ENCODE results near the gene USP54.

The USP54 gene

GRCh38 chr10:73522263-73522662 is 68.9 kb downstream of the USP54 start:
- DNase-seq, result no peak
- TF ChIP-seq GATA1 (IDR thresholded peaks at IDR 0.05; ENCODE audit: low read depth, low read length), result no peak
- TF ChIP-seq POLR2A (IDR thresholded peaks at IDR 0.05; ENCODE audit: low read length), result no peak

- DNase-seq, result no peak
- TF ChIP-seq GATA1 (IDR thresholded peaks at IDR 0.05; ENCODE audit: low read depth, low read length), result no peak
Measured at GRCh38 chr10:73519336-73519735, 71.8 kb downstream of the USP54 start.

- no peak for TF ChIP-seq GATA1 (IDR thresholded peaks at IDR 0.05; ENCODE audit: low read depth, low read length)
- TF ChIP-seq POLR2A (IDR thresholded peaks at IDR 0.05; ENCODE audit: low read length), result no peak
- DNase-seq, result peak in 1 of 2 experiments; percentile 15
Measured at GRCh38 chr10:73517166-73517888, 73.8 kb downstream of the USP54 start.

GRCh38 chr10:73512207-73512743 is 78.9 kb downstream of the USP54 start:
- no peak for TF ChIP-seq POLR2A (IDR thresholded peaks at IDR 0.05; ENCODE audit: low read length)
- no peak for DNase-seq

GRCh38 chr10:73509695-73510094 is 81.4 kb downstream of the USP54 start:
- DNase-seq, result no peak
- TF ChIP-seq POLR2A (IDR thresholded peaks at IDR 0.05; ENCODE audit: low read length), result no peak
- TF ChIP-seq GATA1 (IDR thresholded peaks at IDR 0.05; ENCODE audit: low read depth, low read length), result no peak

GRCh38 chr10:73506491-73506890 is 84.7 kb downstream of the USP54 start:
- no peak for TF ChIP-seq GATA1 (IDR thresholded peaks at IDR 0.05; ENCODE audit: low read depth, low read length)
- no peak for TF ChIP-seq POLR2A (IDR thresholded peaks at IDR 0.05; ENCODE audit: low read length)
- no peak for DNase-seq

- no peak for DNase-seq
- TF ChIP-seq GATA1 (IDR thresholded peaks at IDR 0.05; ENCODE audit: low read depth, low read length) (no peak), POLR2A (IDR thresholded peaks at IDR 0.05; ENCODE audit: low read length) (no peak)
Measured at GRCh38 chr10:73506074-73506473, 85.1 kb downstream of the USP54 start.

- no peak for DNase-seq
- TF ChIP-seq POLR2A (IDR thresholded peaks at IDR 0.05; ENCODE audit: low read length) (no peak), GATA1 (IDR thresholded peaks at IDR 0.05; ENCODE audit: low read depth, low read length) (no peak)
Measured at GRCh38 chr10:73503037-73503436, 88.1 kb downstream of the USP54 start.

- DNase-seq, result no peak
- no peak for TF ChIP-seq POLR2A (IDR thresholded peaks at IDR 0.05; ENCODE audit: low read length)
- TF ChIP-seq GATA1 (IDR thresholded peaks at IDR 0.05; ENCODE audit: low read depth, low read length), result no peak
Measured at GRCh38 chr10:73501651-73502050, 89.5 kb downstream of the USP54 start.

- TF ChIP-seq POLR2A (IDR thresholded peaks at IDR 0.05; ENCODE audit: low read length), result no peak
- no peak for TF ChIP-seq GATA1 (IDR thresholded peaks at IDR 0.05; ENCODE audit: low read depth, low read length)
Measured at GRCh38 chr10:73497623-73498022, 93.5 kb downstream of the USP54 start.

GRCh38 chr10:73495884-73496674 is 95.1 kb downstream of the USP54 start, which contains the start of gene PPP3CB:
PPP3CB (minus strand) TSS chr10:73496024; CDS start chr10:73495889, 135 bp downstream.
- no peak for TF ChIP-seq POLR2A (IDR thresholded peaks at IDR 0.05; ENCODE audit: low read length)
- TF ChIP-seq GATA1 (IDR thresholded peaks at IDR 0.05; ENCODE audit: low read depth, low read length), result no peak
- DNase-seq, result peak; percentile 96 to 97

More at GRCh38 chr10:73497623-73498022, 93.5 kb downstream of the USP54 start:
- no peak for DNase-seq

GRCh38 chr10:73495226-73495883 is 95.8 kb downstream of the USP54 start:
- DNase-seq, result peak; percentile 93 to 94
- peak; percentile 94 for TF ChIP-seq POLR2A (IDR thresholded peaks at IDR 0.05; ENCODE audit: low read length)
- no peak for TF ChIP-seq GATA1 (IDR thresholded peaks at IDR 0.05; ENCODE audit: low read depth, low read length)

GRCh38 chr10:73494877-73495225 is 96.3 kb downstream of the USP54 start:
- TF ChIP-seq POLR2A (IDR thresholded peaks at IDR 0.05; ENCODE audit: low read length) (no peak), GATA1 (IDR thresholded peaks at IDR 0.05; ENCODE audit: low read depth, low read length) (no peak)
- no peak for DNase-seq

GRCh38 chr10:73494213-73494612 is 96.9 kb downstream of the USP54 start:
- TF ChIP-seq GATA1 (IDR thresholded peaks at IDR 0.05; ENCODE audit: low read depth, low read length) (no peak), POLR2A (IDR thresholded peaks at IDR 0.05; ENCODE audit: low read length) (no peak)
- DNase-seq, result no peak

Measured in erythroblast (primary cell).